Measurements from ENCODE around the gene USP47.

USP47 gene

DNA sequence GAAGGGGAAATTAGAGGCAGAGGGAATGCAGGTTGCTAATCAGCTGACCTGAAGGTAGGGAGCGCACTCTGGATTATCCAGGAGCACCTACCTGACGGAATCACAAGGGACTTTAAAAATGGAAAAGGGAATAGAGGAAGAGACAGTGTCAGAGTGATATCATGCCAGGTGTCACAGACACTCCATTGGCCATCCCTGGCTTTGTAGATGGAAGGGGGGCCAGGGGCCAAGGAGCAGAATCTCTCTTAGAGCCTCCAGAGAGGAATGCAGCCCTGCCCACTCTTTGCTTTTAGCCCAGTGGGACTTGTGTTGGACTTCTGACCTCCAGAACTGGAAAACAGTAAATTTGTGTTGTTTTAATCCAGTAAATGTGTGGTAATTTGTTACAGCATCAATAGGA, 128.8 kb downstream of the USP47 start:
- TF ChIP-seq, protein P1, sequence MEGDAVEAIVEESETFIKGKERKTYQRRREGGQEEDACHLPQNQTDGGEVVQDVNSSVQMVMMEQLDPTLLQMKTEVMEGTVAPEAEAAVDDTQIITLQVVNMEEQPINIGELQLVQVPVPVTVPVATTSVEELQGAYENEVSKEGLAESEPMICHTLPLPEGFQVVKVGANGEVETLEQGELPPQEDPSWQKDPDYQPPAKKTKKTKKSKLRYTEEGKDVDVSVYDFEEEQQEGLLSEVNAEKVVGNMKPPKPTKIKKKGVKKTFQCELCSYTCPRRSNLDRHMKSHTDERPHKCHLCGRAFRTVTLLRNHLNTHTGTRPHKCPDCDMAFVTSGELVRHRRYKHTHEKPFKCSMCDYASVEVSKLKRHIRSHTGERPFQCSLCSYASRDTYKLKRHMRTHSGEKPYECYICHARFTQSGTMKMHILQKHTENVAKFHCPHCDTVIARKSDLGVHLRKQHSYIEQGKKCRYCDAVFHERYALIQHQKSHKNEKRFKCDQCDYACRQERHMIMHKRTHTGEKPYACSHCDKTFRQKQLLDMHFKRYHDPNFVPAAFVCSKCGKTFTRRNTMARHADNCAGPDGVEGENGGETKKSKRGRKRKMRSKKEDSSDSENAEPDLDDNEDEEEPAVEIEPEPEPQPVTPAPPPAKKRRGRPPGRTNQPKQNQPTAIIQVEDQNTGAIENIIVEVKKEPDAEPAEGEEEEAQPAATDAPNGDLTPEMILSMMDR (IDR thresholded peaks at IDR 0.05; ENCODE audit: low read depth, low read length), result no peak
- no peak overlapping the region for H3K4me3 ChIP-seq (ENCODE audit: low read depth, low read length)

DNA sequence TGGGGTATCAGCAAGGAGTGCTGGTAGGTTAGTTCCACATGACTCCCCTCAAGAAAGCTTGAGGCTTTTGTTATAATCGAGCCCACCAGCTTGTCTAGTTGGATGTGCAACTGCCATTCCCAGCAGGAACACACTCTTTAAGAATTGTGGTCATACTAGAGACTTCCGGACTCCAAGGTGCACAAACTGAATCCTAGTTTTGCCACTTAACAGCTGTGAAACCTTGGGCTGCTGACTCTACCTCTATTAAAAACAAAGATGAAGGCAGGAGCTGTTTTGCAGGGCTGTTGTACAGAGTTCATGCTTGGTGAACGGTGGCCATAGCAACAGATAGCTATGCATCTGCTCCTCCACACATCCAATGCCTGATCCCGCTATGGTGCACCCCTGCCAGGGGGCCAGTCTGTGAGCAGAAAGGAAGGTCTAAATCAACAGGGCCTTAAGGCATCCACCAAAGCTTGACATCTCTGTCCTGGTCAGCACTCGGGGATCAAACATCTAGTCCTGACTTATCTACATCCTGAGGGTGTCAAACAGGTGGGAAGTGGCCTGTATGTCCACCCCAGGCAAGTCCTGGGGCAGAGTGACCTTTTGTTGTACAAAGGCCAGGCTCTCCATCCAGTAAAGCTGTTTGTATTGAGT, 130.3 kb downstream of the USP47 start:
- TF ChIP-seq, protein P1 (IDR thresholded peaks at IDR 0.05; ENCODE audit: low read depth, low read length), result no peak
- no peak overlapping the region for H3K4me3 ChIP-seq (ENCODE audit: low read depth, low read length)

DNA sequence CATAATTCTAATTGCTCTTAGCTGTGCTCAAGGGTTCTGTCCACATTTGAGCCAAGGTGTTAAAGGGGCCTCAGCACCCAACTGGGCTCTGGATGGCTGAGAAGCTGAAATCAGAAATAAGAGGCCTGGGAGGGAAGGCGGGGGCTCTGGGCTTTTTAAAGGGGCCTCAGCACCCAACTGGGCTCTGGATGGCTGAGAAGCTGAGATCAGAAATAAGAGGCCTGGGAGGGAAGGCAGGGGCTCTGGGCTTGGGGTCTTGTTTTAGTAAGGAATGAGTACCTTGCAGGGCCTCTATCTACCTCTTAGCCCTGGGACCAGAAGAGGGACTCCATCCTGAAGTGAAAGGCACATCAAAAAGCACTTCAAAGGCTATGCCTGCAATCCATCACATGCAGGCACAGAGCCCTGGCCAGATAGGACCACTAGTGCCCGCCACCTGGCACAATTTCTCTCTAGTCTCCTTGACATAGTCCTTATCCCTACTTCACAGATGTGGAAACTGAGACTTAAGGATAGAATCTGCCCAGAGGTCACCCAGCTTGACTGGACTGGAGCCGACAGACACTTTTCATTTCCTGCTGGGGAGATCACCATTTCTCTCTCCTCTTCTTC, 131.1 kb downstream of the USP47 start:
- TF ChIP-seq, protein P1 (IDR thresholded peaks at IDR 0.05; ENCODE audit: low read depth, low read length), result no peak
- H3K4me3 ChIP-seq (ENCODE audit: low read depth, low read length), result no peak overlapping the region

DNA sequence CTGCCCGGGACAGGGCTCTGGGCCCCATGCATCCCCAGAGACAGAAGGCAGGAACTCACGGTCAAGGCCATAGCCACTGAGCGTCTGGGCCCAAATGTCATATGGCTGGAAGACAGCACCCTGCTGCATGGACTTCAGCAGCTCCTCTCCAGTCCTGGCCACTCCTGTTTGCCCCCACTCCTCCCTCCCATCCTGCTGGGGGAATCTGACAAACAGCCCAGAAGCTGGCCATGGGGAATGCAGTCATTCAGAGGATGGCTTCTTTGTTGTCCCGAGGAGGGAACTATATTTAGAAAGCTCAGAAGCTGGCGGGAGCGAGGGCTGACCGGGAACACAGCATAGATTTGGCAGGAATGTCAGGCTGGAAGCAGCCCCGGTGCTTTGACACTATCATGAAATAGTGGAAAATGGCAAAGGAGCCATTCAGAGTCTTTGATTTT, 131.6 kb downstream of the USP47 start:
- TF ChIP-seq, protein P1 (IDR thresholded peaks at IDR 0.05; ENCODE audit: low read depth, low read length), result no peak

DNA sequence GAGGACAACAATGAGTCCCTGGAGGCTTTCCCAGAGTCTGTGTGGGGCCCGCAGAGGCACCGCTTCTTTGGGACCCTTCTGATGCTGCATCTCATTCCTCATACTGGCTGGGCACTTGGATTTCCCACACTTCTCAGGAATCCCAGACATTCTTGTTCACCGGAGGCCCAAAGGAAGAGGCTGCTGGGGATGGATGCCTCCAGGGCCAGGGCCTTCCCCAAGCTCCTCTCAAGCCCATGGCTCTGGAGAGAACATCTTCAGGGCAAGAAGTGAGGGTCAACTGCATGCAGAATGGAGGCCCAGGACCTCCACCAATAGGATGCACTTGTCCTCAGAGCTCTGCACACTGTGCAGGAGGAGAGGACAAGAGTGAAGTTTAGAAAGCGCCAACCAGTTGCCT, 132.1 kb downstream of the USP47 start:
- TF ChIP-seq, protein P1 (IDR thresholded peaks at IDR 0.05; ENCODE audit: low read depth, low read length), result no peak

More for the DNA sequence above, 131.6 kb downstream of the USP47 start:
- no peak overlapping the region for H3K4me3 ChIP-seq (ENCODE audit: low read depth, low read length)

DNA sequence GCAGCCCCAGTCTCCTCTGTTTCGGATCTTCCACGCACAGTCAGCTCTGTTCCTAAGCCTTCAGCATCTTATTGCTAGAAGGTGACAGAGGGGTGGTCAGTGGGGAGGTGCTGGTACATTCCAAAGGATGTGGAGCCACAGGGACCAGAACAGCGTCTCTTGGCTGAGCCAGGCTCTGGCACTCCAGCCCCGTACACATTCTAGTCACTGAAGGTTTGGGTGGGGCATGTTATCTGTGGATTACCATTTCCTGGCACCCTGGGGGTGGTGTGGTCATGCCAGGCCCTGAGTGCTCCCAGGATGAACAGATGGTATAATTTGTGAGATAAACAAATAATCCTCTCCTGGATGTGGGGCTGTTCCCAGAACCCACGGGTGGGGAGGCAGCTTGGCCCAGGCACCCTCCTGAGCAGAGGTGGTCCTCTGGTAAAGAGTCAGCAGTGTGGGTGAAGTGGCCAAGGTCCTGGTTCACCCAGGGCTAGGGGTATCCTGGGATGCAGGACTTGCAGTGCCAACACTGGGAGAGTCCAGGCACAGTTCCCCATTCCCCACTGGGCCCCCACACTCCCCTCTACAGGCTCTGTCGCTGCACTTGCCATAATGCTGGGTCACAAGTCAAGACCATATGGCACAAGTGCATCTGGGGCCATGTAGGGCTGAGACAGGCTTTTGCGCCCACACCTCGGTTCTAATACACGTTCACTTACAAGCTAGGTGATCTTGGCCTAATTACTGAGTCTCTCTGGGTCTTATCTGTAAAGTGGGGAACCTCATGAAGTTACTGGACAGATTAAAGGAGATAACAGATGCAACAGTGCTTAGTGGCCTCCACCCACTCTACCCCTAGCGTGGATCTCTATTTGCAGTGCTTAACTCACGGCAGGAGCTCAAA, 133.7 kb downstream of the USP47 start:
- no peak overlapping the region for H3K4me3 ChIP-seq (ENCODE audit: low read depth, low read length)
- TF ChIP-seq, protein P1 (IDR thresholded peaks at IDR 0.05; ENCODE audit: low read depth, low read length), result no peak

More for the DNA sequence above, 132.1 kb downstream of the USP47 start:
- no peak overlapping the region for H3K4me3 ChIP-seq (ENCODE audit: low read depth, low read length)

All from WI38 (cell line).